Stimulated activated CD4-positive, alpha-beta T cell treated with anti-CD3 and anti-CD28 coated beads, Interleukin-15, amount 100 ng/mL, for 24 hours (primary cell): ENCODE data around the gene SERPINB6.
A peak's percentile ranks its signal among the peaks of the same experiment; 100 is the strongest.
"Not testable (repeated sequence)": the region's sequence is repeated elsewhere in the genome, so short reads cannot be mapped to it uniquely, and the experiment has no call there.

Experiments used
- DNase-seq: peaks from one replicate; pipeline ENCODE4 v3.0.0-alpha.2; 2020

Gene SERPINB6

DNA sequence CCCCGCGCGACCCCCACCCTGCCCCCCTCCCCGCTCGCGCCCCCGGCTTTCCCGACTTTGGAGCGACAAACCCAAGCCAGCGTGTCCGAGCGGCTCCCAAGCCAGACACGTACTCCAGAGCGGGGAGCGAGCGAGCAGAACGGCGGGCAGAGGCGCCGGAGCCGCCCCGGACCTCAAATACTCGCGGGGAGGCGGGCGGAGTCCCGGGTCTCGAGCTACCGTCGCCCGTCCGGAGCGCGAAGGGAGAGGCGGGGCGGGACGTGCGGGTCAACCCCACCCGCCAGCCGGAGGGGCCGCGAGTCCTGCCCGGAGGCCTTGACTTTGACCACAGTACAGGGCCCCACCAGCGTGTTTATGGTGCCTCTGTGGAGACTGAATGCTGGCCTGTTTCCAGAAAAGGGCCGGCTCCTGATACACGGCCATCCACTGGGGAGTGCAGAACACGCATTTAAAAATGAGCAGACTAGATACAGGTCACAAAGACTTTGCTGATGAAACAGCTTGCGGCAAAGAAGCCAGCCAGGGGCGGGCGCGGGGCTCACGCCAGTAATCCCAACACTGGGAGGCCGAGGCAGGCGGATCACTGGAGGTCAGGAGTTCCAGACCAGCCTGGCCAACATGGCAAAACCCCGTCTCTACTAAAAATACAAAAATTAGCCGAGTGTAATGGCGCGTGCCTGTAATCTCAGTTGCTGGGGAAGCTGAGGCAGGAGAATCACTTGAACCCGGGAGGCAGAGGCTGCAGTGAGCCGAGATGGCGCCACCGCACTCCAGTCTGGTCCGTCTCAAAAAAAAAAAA is at the start of gene SERPINB6:
Gene SERPINB6, minus strand, starts transcription at position 148 of the 799 bp plus-strand sequence. CDS start 12,235 bp downstream, outside the sequence.
- peak; percentile 58 for DNase-seq

DNA sequence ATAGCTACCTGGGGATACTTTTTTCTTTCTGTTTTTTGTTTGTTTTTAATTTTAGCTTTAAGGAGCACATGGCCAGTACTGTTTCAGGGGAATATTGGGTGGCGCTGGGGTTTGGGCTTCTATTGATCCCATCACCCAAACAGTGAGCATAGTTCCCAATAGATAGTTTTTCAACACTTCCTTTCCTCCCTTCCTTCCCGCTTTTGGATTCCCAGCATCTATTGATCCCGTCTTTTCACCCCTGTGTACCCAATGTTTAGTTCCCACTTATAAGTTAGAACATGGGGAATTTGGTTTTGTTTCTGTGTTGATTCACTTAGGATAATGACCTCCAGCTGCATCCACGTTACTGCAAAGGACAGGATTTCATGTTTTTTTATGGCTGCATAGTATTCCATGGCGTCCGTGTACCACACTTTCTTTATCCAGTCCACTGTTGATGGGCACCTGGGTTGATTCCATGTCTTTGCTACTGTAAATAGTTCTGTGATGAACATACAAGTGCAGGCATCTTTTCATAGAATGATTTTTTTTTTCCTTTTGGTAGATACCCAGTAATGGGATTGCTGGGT is 48.5 kb upstream of the SERPINB6 start:
- no peak for DNase-seq

DNA sequence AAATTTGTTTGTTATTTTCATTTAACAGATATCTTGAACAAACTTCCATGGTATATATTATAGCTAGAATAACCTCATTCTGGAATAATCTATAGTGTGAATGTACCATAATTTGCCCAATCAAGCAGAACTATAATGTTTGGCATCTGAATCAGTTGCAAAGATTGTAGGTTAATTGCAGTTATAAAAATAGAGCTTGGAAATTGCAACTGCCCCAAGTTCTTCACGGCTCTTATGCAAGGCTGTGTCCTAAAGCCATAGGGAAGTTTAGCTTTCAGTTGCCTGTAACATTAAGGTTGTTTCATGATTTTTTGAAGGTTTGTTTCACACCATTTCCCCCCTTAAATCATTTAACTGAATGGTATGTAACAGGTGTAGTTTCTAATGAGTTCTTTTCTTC is 47.7 kb upstream of the SERPINB6 start:
- no peak for DNase-seq

DNA sequence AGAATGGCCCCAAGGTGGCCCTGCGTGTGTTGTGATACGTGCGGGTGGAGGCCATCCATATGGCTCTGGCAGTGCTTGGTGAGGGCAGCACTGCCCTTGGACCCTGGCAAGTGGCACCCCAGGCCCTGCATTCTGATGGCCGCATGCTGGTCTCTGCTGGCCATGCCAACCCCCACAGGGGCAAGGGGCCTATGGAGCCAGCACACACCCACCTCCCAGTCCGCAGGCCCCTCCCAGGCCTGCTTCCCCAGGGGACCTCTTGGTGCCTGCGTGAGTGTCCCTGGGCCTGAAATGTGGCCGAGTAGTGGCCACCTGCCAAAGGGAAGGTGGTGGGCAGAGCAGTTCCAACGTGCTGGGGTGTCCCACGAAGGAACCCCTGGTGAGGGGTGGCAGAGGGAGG is 45.9 kb upstream of the SERPINB6 start:
- DNase-seq, result no peak

DNA sequence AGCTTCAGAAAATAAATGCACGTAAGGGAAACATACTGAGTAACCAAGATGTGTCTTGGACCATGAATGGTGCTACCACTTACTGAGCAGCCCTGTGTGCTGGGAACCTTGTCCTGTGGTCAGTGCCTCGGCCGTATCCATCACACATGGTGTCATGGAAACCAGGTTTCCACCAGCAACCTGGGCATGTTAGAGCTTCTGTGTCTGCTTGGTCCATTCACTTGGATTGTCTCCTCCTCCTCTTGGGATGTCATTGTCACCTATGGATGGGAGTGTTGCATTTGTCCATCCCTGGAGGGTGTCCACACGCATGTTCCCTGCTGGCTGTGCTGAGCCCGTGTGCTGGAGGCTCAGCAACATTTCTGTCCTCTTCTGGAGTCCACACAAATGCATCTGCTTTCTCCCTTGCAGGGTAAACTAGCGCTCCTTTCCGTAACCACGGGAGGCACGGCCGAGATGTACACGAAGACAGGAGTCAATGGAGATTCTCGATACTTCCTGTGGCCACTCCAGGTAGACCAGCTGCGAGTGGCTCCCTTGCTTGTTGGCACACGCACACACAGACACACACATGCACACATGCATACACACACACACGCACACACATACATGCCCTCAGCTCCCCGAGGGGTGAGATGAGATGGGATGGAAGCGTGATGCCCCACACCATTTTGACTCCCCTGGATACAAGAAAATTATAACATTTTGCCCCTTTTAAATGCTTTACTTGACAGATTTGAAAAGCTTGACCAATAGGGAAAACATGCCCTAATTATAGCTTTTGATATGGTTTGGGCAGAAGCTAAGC is 45.3 kb upstream of the SERPINB6 start:
- DNase-seq, result no peak

DNA sequence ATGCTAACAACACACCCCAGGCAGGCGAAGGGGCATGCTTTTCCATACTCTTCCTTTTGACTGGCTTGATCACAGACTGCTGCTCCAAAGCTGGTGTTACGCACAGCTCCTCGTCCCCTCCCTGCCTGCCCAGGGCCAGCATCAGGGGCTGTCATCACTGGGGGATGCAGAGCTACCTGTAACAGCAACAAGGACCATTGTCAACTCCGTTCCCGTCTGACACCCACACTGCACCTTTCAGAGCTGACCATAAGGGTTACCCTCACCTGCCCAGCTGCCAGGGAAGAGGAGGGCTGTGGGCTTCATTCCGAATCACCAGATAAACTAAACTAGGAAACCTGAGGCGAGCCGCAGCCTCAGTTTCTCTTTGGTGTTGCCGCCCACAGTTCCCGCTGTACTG is 43.8 kb upstream of the SERPINB6 start:
- no peak for DNase-seq

DNA sequence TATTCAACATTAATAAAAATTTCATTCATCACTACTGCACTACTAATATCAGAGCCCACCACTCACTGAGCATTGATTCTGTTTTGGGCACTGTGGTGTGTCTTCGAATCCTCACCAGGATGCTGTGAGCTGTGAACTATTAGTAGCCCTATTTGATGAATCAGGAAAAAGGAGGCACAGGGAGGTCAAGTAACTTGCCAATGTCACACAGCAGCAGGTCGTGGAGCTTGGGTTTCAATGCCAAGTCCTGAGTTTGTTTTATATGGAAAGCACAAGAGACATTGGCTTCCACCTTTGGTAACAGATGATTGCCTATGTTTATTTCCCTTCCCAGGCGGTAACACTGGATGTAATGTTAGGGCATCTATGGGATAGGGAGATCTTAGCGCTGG is 43.3 kb upstream of the SERPINB6 start:
- DNase-seq, result no peak

DNA sequence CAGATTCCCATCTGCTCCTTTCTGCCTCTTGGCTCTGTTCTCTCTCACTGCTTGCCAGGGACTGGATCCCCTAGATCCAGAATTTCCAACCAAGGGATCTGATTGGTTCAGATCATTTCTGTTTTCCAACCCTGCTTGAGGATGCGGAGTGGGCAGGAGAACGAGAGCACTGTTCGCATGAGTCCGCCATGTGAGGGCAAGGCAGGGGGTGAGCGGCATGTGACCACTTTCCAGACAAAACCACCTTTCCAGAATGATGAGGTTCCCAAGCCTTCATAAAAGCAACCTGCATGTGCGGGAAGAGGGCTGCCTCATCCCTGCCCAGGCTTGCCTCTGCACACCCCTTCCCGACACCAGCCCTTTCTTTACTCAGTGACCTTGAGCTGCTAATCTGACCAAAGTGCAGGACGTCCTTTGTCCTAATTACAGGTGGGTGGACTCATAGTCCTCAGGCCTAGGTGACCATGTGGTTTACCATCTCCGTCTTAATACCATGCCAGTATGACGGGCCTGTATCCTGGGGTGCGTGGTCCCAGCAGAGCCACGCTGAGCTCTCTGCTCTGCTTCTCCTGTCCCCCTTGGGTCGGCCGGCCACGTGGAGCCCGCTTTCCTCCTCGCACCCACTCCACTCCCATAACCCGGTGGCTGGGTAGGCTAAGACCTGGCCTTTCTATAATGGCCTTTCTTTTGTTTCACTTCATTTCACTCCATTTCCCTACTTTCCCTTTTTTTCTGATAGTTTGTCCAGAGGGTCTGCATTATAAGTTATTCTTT is 42.7 kb upstream of the SERPINB6 start:
- no peak for DNase-seq

DNA sequence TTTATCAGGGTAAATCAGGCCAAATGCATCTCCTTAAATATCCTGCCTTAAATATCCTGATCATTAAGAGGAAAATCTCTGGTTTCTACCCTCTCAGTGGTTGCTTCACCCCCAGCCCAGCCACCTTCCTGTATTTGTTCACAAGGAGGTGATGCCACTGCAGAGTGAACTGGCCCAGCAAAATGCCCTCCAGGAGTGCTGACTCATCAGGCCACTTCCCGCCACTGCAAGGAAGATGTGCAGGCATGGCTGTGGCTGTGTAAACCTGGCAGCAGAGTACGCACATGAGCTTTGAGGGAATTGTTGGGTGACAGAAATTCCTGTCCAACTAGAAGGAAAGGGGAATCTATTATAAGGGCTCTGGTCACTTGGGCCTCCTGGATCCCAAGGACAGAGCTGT is 42.1 kb upstream of the SERPINB6 start:
- no peak for DNase-seq

DNA sequence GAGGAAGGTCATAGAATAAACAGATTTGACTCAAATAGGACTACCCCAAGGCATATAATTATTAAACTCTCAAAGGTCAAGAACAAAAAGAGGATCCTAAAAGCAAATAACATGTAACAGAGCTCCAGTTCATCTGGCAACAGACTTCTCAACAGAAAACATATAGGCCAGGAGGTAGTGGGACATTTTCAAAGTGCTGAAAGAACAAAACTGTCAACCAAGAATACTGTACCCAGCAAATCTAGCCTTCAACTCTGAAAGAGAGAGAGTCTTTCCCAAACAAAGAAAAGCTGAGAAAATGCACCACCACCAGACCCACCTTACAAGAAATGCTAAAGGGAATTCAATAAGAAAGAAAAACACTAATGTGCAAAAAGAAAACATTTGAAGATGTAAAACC is 40.2 kb upstream of the SERPINB6 start:
- DNase-seq, result no peak

DNA sequence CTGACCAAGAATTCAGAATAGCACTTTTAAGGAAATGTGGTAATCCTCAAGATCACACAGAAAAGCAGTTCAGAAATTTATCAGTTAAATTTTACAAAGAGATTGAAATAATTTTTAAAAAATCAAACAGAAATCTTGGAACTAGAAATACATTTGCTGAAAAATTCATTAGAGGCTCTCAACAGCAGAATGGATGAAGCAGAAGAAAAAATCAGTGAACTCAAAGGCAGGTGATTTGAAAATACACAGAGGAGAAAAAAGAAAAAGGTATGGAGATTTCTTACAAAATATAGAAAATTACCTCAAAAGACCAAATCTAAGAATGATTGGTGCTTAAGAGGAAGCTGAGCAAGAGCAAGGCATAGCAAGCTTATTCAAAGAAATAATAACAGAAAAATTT is 39.8 kb upstream of the SERPINB6 start:
- DNase-seq, result no peak

DNA sequence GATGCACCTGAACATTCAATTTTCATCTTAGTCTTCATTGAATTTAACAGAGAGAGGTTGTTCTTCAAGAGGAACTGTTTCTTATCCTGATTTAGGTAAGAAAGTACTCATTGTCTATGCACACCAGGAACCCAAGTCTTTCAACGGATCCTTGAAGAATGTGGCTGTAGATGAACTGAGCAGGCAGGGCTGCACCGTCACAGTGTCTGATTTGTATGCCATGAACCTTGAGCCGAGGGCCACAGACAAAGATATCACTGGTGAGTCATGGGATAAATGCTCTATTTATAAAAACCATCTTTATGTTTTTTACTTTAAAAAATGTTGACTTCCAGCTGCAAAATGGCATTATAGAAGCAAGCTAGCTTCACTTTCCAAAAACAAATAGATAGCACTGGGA is 38.6 kb upstream of the SERPINB6 start:
- DNase-seq, result no peak

DNA sequence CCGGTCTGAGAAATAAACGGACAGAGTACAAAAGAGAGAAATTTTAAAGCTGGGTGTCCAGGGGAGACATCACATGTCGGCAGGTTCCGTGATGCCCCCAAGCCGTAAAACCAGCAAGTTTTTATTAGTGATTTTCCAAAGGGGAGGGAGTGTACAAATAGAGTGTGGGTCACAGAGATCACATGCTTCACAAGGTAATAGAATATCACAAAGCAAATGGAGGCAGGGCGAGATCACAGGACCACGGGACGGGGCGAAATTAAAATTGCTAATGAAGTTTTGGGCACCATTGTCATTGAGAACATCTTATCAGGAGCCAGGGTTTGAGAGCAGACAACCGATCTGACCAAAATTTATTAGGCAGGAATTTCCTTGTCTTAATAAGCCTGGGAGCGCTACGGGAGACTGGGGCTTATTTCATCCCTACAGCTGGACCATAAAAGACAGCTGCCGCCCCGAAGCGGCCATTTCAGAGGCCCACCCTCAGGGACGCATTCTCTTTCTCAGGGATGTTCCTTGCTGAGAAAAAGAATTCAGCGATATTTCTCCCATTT is 37.4 kb upstream of the SERPINB6 start:
- DNase-seq, result not testable (repeated sequence)

DNA sequence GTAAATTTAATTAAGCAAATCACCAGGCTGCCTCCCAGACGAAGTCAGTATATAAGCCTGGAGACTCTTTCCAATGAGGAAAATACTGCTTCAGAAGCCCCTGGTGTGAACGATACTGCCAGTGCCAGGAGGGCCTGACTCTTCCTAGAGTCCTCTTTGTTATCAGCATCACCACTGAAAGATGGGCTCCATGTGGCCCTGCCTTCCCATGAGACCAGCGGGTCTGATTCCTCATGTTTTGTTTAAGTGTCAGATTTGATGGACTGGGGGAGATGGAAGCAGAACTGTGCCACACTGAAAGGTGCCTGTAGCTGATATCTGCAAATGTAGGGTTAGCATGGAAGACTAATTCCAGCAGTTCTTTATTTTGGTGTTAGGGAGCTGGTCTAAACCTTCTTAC is 36.2 kb upstream of the SERPINB6 start:
- DNase-seq, result no peak

DNA sequence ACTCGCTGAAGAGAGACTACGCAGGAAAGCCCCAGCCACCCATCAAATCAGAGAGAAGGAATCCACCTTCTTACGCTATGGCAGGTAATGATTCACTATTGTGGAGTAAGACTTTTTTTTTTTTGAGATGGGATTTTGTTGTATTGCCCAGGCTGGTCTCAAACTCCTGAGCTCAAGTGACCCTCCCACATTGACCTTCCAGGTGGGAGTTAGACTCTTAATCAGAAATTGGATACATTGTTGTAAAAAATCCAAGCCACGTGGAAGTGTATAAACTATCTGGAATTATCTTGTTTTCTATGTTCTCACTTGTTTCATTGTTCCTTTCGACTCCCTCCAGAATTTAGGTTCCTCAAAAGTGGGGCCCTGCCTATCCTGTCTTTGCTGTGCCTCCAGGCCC is 35.1 kb upstream of the SERPINB6 start:
- DNase-seq, result no peak

DNA sequence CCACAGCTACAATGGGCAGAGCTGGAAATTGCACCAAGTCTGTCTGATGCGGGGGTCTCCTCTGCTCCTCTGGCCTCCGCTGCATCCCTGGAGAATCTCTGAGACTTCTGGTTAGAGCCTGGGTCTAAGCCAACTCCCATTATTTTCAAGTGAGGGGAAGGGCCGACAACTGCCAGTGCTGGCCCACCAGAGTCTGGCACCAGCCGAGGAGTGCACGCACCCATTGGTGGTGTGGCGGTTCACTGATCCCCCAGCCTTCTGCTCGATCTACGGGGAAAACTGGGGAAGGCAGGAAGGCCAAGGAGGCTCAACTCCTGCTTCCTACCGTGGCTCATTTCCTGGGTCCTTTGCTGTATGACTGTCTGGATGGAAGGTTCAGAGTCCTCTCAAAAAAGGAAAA is 34.5 kb upstream of the SERPINB6 start:
- no peak for DNase-seq

DNA sequence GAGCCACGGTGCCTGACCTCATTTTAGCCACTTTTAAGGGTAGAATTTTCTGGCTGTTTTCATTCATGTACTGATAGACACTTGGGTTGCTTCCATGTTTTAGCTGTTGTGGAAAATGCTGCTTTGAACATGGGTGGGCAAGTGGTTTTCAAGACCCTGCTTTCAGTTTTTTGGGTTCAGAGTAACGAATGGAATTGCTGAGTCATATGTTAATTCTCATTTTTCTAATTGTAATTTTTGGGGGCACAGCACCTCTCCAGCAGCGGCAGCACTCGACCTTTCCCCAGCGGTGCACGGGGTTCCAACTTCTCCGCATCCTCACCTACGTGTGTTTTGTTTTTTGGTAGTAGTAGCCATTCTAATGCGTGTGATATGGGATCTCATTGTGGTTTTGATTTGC is 33.7 kb upstream of the SERPINB6 start:
- no peak for DNase-seq

DNA sequence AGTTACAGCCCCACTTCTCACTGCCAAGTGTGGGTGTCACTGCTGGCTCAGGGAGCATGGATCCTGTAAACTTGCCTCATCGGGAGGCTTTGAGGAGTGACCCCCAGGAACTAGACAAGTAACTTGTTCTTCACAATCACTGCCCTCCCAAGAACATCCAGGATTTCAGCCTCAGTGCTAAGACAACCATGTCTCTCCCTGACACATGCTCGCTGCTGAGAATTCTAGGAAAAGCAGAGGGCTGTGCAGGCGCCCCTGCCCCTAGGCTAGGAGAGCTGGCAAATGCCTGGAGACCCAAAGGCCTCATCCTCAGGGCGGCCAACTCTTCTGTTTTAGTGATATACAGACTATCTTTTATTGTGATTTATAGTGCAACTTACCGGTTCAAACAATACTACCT is 31.9 kb upstream of the SERPINB6 start:
- DNase-seq, result not testable (repeated sequence)

DNA sequence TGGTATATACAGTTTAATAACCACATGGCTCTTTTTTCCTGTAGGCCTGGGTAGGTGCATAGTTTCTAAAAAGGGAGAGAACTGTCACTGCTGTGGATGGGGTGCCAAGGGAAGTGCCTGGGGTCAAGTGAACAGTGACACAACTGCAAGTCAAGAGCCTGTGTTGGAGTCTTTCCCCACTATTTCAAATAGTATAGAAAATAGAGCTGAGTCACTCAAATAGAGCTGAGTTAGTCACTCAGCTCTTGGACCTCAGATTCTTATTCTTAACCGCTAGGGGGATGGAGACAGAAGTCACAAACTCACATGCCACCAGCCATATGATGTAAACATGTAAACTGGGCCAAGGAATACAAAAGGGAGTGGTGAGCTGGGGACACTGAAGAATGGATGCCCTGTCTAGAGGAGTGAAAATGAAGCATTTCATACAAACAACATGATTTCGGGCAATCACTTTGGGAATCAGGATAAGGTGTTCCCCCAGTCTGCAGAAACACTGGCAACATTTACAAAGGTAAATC is 30.5 kb upstream of the SERPINB6 start:
- DNase-seq, result no peak

DNA sequence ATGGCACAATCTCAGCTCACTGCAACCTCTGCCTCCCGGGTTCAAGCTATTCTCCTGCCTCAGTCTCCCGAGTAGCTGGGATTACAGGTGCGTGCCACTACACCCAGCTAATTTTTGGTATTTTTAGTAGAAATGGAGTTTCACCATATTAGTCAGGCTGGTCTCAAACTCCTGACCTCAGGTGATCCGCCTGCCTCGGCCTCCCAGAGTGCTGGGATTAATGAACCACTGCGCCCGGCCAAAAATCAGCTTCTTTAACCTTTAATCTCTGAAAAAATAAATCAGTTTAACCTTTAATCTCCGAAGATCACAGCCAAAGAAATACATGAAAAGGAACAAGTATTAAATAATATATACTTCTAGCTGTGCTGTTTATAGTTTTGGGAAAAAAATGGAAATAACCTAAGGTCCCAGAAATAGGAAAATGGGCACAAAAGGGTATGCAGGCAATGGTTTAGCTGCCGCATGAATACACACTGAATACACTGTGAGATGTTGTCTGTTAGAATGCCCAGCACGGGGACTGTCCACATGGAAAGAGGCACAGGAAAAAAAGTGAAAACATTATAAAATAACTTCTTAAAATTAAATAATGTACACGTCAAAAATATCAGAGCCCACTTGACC is 29.9 kb upstream of the SERPINB6 start:
- no peak for DNase-seq

DNA sequence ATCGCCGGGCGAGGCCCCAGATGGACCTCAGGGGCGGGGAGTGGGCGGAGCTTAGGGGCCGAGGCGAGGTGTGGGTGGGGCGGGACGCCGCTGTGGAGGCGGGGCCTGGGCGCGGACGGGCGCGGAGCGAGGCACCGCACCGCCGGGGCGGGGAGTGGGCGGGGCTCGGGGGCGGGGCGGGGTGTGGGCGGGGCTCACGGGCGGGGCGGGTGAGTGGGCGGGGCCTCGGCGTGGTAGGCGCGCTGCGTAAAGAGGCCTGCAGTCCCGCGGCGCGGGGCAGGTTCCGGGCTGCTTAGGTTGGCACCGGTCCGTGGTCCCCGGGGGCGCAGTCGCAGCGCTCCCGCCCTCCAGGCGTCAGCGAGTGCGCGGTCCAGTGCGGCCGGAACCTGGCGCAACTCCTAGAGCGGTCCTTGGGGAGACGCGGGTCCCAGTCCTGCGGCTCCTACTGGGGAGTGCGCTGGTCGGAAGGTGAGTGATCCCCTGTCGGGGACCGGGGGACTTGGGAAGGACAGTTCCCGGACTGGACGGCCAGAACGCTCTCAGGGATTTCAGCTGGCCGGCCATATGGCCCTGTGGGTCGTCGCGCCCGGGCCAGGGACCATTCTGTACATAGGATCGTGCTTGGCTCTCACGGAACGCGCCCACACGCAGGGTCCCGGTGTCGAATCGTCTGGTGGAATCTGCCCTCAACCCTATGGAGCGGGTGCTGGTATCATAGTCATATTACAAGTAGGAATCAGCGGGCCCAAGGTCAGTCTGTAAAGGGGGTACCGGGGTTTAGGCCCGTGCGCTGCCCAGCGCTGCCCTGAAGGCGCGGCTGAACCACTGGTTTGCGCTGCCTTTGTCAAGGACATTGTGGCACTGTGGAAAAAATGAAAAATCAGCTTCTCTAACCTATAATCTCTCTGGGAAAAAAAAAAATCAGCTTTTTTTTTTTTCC is 28.5 kb upstream of the SERPINB6 start, which contains the start of gene NQO2:
Gene NQO2, plus strand, starts transcription at position 277 of the 940 bp plus-strand sequence. CDS start 6,659 bp downstream, outside the sequence.
- DNase-seq, result peak; percentile 95
